GM12864 (cell line): ENCODE results near the gene CREB3L4.

Experiments used
- DNase-seq: peaks from one replicate; pipeline ENCODE4 v3.0.0-alpha.2; 2011; ENCODE audit warnings: low read depth
- H3K4me3 ChIP-seq: 2 replicates; pipeline ENCODE4 v1.5.1; 2011; ENCODE audit warnings: mild to moderate bottlenecking, low read depth, low read length, control low read depth
- CTCF ChIP-seq: IDR thresholded peaks from 2 replicates; pipeline ENCODE4 v1.5.1; 2011; ENCODE audit warnings: low read depth, mild to moderate bottlenecking, moderate library complexity, low read length, control low read depth, inconsistent platforms; ENCODE audit errors: missing control alignments

CREB3L4 gene

GRCh38 chr1:153938996-153939395 lies 28.7 kb upstream of the CREB3L4 start:
- no peak overlapping the region for H3K4me3 ChIP-seq
- no peak for DNase-seq
- no peak for TF ChIP-seq CTCF

GRCh38 chr1:153939476-153939875 lies 28.2 kb upstream of the CREB3L4 start:
- H3K4me3 ChIP-seq = no peak overlapping the region
- no peak for DNase-seq
- TF ChIP-seq CTCF = no peak

- TF ChIP-seq CTCF = no peak
- no peak overlapping the region for H3K4me3 ChIP-seq
- no peak for DNase-seq
Measured at GRCh38 chr1:153940756-153941155, 26.9 kb upstream of the CREB3L4 start.

GRCh38 chr1:153941826-153942725 lies 25.6 kb upstream of the CREB3L4 start:
- no peak for TF ChIP-seq CTCF
- no peak overlapping the region for H3K4me3 ChIP-seq
- DNase-seq = no peak

- no peak for TF ChIP-seq CTCF
- DNase-seq = no peak
- no peak overlapping the region for H3K4me3 ChIP-seq
Measured at GRCh38 chr1:153942766-153943549, 24.7 kb upstream of the CREB3L4 start.

GRCh38 chr1:153944005-153944826 lies 23.5 kb upstream of the CREB3L4 start:
- H3K4me3 ChIP-seq = peak overlapping the region; percentile 78
- no peak for TF ChIP-seq CTCF
- no peak for DNase-seq
